ENCODE data around the gene SLC6A13.

GRCh38 chr12:180445-180844 lies 82.2 kb downstream of the SLC6A13 start:
- TF ChIP-seq CTCF (IDR thresholded peaks at IDR 0.05) (no peak), POLR2A (IDR thresholded peaks at IDR 0.05) (no peak)

All from Peyer's patch (tissue), 4 donors.